AG10803 (cell line): ENCODE measurements around the gene SLC39A2.
A peak's percentile ranks its signal among the peaks of the same experiment; 100 is the strongest.

Experiments used
- DNase-seq: peaks from one replicate; pipeline ENCODE4 v3.0.0; 2010; ENCODE audit warnings: low read depth
- H3K4me3 ChIP-seq: 2 replicates; pipeline ENCODE4 v1.5.1; 2011; ENCODE audit warnings: mild to moderate bottlenecking, low read length, control low read depth
- TF ChIP-seq, protein P1 (sequence below): conservative IDR thresholded peaks from 2 replicates; pipeline ENCODE4 v1.5.1; 2011; ENCODE audit warnings: mild to moderate bottlenecking, low read length, control low read depth, inconsistent platforms

Gene SLC39A2

DNA sequence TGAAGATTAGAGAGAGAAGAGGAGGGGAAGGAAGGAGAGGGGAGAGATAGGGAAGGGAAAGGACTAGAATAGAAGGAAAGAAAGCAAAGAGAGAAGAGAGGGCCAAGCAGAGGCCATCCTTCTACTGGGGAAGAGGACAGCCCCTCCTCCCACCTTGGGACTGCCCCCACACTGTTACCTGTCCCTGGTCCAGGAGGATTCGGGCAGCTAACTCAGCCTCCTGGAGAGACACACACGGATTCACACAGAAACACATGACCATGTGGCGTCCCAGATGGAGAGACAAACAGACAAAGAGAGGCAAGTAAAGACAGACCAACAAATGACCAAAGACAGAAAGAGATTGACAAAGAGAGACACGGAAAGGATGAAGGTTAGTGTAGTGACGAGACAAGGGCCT lies 23.6 kb downstream of the SLC39A2 start:
- no peak for DNase-seq
- TF ChIP-seq, protein P1, sequence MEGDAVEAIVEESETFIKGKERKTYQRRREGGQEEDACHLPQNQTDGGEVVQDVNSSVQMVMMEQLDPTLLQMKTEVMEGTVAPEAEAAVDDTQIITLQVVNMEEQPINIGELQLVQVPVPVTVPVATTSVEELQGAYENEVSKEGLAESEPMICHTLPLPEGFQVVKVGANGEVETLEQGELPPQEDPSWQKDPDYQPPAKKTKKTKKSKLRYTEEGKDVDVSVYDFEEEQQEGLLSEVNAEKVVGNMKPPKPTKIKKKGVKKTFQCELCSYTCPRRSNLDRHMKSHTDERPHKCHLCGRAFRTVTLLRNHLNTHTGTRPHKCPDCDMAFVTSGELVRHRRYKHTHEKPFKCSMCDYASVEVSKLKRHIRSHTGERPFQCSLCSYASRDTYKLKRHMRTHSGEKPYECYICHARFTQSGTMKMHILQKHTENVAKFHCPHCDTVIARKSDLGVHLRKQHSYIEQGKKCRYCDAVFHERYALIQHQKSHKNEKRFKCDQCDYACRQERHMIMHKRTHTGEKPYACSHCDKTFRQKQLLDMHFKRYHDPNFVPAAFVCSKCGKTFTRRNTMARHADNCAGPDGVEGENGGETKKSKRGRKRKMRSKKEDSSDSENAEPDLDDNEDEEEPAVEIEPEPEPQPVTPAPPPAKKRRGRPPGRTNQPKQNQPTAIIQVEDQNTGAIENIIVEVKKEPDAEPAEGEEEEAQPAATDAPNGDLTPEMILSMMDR, result no peak
- no peak overlapping the region for H3K4me3 ChIP-seq

DNA sequence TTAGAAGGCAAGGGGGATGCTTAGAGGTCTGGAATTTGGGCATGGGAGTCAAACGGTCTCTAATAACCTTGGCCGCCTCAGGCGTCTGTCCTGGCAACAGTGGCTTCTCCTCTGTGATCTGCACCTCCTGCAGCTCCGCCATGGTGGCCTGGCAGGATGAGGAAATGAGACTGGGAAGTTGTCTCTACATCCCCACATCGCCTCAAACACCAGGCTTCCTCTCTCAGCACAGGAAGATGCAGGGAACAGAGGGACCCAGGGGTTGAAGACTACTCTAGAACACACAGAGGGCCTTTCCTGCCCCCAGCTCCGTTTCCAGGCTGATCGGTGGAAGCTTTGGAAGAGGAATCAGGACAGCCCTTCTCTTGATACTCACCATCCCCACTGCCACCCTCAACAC lies 24.1 kb downstream of the SLC39A2 start:
- TF ChIP-seq, protein P1, result no peak
- no peak overlapping the region for H3K4me3 ChIP-seq
- DNase-seq, result no peak

DNA sequence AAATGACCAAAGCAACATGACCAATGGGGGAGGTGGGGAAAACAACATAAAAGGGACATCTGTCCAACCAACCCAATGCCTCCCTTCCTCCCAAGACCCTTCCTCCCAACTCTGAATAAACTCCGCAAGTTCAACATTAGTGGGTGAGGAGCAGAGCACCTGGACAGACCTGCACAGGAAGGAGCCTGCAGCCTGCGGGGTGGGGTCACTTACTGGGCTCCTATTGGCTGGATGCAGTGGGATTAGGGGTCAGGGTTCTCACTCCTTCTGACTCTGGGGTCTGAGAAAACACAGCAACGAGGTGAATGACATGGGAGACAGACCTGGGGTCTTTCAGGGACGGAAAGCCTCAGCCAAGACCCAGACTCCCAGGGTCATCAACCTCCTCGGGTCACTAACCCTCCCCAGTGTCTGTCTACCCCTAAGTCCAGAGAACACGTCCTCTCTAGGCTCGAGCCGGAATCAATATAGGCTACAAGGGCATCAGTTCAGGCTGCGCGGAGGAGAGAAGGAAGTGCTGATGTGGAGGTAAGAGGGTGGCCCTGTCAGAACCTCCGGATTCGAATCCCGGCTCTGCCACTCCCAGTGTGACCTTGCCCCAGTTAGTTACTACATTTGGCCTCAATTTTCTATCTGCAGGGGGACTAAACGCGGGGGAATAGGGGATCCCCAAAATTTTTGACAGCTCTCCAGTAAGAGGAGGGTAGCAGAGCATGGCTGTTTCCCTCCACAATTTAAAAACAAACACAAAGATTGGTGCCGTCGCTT lies 24.9 kb downstream of the SLC39A2 start:
- DNase-seq, result no peak
- H3K4me3 ChIP-seq, result no peak overlapping the region
- TF ChIP-seq, protein P1, result no peak

DNA sequence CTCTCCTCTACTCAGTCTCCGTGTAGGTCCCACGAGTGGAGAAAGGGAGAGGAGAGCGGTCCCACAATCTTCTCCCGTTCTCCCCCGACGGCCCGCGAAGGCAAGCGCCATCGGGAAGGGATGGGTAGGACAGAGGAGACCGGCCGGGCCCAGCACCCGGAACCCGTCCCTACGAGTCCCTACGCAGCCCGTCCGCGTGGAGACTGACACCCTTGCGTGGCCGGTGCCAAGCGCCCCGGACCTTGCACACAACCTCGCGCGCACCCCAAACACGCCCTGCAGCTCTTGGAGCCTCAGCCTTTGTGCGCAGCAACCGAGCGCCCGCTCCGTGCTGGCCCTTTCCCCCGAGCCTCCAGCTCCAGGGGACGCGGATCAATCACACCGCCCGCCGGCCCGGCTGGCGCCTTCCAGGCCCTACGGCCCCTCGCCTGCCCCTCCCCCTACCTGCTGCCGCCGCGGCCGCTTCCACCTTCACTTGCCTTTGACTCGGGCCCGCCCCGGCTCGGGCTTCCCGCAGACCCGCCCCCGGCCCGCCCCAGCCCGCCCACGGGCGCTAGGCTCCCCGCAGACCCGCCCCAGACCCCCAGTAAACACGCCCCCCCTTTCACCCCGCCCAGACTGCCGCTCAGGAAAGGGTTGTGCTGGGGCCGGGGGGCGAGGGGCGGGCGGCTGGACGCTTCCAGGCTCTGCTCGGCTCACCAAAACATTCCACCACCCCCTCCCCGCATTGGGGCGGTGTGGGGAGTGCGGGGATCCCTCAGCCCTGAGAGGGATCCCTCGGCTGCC lies 25.7 kb downstream of the SLC39A2 start, which contains the start of gene NDRG2:
TSS of gene NDRG2 (minus strand) at position 477 of the 786 bp plus-strand sequence. CDS start 1,746 bp downstream, outside the sequence.
- no peak for DNase-seq
- TF ChIP-seq, protein P1, result no peak
- peak within 1 kb of the TSS; percentile 49 for H3K4me3 ChIP-seq

DNA sequence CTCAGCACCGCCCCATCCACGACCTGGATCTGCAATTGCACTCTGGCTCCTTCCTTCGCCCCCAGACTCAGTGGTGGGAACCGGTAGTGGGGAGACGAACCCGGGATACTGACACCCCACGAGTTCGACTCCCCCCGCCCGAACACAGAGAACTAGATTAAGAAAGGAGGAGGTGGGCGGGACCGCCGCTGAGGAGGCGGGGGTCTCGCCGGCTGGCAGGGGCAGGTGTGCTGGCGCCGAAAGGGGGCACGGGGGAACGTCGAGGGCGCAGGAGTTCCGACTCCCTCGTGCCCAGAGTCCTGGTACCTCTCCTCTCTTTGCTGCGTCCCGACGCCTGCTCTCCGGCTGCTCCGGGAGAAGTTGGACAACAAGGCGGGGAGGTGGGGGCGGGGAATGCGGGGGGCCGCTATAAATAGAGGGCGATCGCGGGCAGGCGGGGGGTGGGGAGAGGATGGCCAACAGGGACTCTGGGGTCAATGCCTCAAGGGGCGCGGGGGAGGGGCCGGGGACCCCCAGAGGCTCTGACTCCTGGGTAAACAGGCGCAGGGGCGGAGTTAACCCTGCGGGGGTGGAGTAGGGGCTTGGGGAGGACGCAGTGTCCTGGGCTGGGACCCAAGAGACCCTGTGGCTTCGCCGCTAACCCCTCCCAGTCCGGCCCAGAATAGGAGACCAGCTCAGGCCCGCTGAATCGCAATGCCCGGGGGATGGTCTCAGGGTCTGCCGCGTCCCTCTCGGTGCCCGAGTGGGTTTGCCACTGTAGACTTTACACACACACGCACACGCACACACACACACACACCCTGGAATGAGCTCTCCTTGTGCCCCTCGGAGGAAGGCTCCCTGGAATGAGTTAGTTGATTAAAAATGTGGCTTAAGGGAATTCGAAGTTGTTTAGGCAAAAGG lies 26.5 kb downstream of the SLC39A2 start:
- DNase-seq, result no peak
- peak overlapping the region; percentile 48 for H3K4me3 ChIP-seq
- TF ChIP-seq, protein P1, result no peak

DNA sequence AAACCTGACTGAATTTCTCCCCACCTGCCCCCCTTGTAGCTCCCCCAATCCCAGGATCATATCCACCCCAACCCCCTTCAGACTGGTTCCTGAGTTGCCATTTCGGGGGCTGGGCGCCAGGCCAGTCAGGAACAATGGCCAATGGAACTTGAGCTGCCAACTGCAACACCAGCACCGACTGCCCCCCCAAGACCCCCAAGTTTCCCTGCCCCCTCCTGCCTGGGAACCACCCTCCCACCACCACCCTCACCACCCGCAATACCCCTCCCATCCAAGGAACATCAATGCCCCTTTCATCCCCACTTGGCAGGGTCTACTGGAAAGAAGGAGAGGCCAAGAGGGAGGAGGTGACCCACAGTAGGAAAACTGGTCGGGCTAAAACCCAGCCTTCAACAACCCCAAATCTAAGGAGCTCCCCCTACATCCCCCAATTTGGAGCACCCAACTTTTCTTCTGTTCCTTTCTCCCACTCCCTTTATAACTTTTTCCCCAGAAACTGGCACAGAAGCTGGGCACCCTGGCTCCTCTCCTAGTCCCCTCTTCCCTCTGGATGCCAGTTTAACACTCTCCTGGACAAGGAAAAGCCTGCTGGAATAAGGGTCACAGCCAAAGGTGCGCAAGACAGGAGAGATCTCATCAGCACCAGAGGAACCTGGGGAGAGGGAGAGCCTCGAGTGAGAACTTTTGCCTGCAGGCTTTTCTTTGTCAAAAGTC lies 27.3 kb downstream of the SLC39A2 start:
- DNase-seq, result no peak
- no peak overlapping the region for H3K4me3 ChIP-seq
- TF ChIP-seq, protein P1, result no peak
